RWPE1 (cell line): Measurements from ENCODE around the gene SLC26A1.

Experiments used
- CTCF ChIA-PET: fragments of 350-600 bp; sonication (Branson Sonifier 250); formaldehyde crosslinking; extraction: SDS; loops from one replicate; lab custom pipeline; 2021; lab: Yijun Ruan, JAX
- POLR2A ChIA-PET: fragments of 400-600 bp; formaldehyde crosslinking; extraction: SDS; loops from one replicate; lab custom pipeline; 2020; ENCODE audit warnings: antibody characterized with exemption; ENCODE audit not compliant: low non-redundant PET; lab: Yijun Ruan, JAX
- DNase-seq: peaks from one replicate; pipeline ENCODE4 v3.0.0; 2012; ENCODE audit warnings: low spot score
- H3K27ac ChIP-seq: fragments of 450-650 bp; 2 replicates; pipeline ENCODE4 v1.5.1; 2017
- CTCF ChIP-seq: fragments of 450-650 bp; conservative IDR thresholded peaks from 2 replicates; pipeline ENCODE4 v1.5.1; 2017; ENCODE audit warnings: low read depth, mild to moderate bottlenecking

Gene SLC26A1

GRCh38 chr4:1011022-1011665, 17.9 kb upstream of the SLC26A1 start, which contains the start of gene FGFRL1:
TSS of gene FGFRL1 (plus strand) at chr4:1011626. CDS start at chr4:1012486, 860 bp downstream.
- TF ChIP-seq CTCF, result no peak
- DNase-seq, result peak; percentile 85
- H3K27ac ChIP-seq, result peak within 1 kb of the TSS; percentile 84
- CTCF ChIA-PET, result interaction anchor here (0.6 kb wide), 2 partner anchors 230 to 246 kb away, joined by 3 read pairs; no protein-coding TSS in a partner anchor
- POLR2A ChIA-PET, result interaction anchor here (0.9 kb wide), 1 partner anchor 27 kb away, joined by 3 read pairs; no protein-coding TSS in a partner anchor

GRCh38 chr4:1010395-1011021, 17.3 kb upstream of the SLC26A1 start:
- peak overlapping the region; percentile 84 for H3K27ac ChIP-seq
- peak; percentile 65 for DNase-seq
- ChIA-PET POLR2A (interaction anchor here (0.9 kb wide), 1 partner anchor 28 kb away, joined by 3 read pairs; no protein-coding TSS in a partner anchor), CTCF (interaction anchor here (0.6 kb wide), 1 partner anchor 230 kb away, joined by 3 read pairs; no protein-coding TSS in a partner anchor)
- no peak for TF ChIP-seq CTCF

- CTCF ChIA-PET, result no interaction called here
- POLR2A ChIA-PET, result no interaction called here
- H3K27ac ChIP-seq, result peak overlapping the region; percentile 84
- DNase-seq, result peak; percentile 63
- no peak for TF ChIP-seq CTCF
Measured at GRCh38 chr4:1009542-1010394, 16.6 kb upstream of the SLC26A1 start.

- CTCF ChIA-PET, result no interaction called here
- no peak for DNase-seq
- no peak overlapping the region for H3K27ac ChIP-seq
- TF ChIP-seq CTCF, result no peak
- POLR2A ChIA-PET, result no interaction called here
Measured at GRCh38 chr4:1008840-1009541, 15.8 kb upstream of the SLC26A1 start.

- ChIA-PET POLR2A (no interaction called here), CTCF (no interaction called here)
- no peak for TF ChIP-seq CTCF
- no peak for DNase-seq
- no peak overlapping the region for H3K27ac ChIP-seq
Measured at GRCh38 chr4:1006856-1007255, 13.7 kb upstream of the SLC26A1 start.
